ENCODE measurements around the gene NUDT13.

DNA sequence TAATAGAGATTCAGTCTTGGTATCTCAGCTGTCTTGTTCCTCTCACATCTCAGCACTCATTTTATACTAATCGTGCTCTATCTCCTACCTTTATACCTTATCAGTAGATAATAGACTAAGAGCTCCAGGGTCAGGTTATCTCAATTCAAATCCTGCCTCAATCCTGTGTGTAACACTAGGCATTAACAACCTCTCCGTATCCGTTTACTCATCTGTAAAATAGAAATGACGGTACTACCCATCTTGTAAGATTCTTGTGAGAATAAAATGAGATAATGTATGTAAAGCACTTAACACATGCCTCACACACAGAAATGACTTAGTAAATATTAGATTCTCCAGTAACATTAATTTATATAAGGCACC lies 13.0 kb upstream of the NUDT13 start:
- TF ChIP-seq, protein P1, sequence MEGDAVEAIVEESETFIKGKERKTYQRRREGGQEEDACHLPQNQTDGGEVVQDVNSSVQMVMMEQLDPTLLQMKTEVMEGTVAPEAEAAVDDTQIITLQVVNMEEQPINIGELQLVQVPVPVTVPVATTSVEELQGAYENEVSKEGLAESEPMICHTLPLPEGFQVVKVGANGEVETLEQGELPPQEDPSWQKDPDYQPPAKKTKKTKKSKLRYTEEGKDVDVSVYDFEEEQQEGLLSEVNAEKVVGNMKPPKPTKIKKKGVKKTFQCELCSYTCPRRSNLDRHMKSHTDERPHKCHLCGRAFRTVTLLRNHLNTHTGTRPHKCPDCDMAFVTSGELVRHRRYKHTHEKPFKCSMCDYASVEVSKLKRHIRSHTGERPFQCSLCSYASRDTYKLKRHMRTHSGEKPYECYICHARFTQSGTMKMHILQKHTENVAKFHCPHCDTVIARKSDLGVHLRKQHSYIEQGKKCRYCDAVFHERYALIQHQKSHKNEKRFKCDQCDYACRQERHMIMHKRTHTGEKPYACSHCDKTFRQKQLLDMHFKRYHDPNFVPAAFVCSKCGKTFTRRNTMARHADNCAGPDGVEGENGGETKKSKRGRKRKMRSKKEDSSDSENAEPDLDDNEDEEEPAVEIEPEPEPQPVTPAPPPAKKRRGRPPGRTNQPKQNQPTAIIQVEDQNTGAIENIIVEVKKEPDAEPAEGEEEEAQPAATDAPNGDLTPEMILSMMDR (IDR thresholded peaks at IDR 0.05), result no peak
- TF ChIP-seq POLR2A (IDR thresholded peaks at IDR 0.05) (no peak), POLR2AphosphoS5 (IDR thresholded peaks at IDR 0.05) (no peak), EP300 (IDR thresholded peaks at IDR 0.05) (no peak)

All from sigmoid colon (tissue), 4 donors.